GM12878 (cell line): ENCODE measurements around the gene FLII. TPM values are rescaled to one million over a fixed set of nuclear protein-coding genes. Genes with fewer than 3 reads are reported as not detected.

Experiments used
- ATAC-seq: fragments of 200-7000 bp; cut with Tn5 transposase; 3 replicates; pipeline ENCODE4 v1.9.1; 2020; ENCODE audit warnings: mild to moderate bottlenecking, moderate library complexity
- BruUV-seq: library from RNA; stranded (reverse); fragments of 400-500 nt; replicated peaks from 2 replicates; lab custom pipeline; 2021; lab: Mats Ljungman, UMichigan
- CTCF ChIA-PET: fragments of 300-600 bp; sonication (Branson Sonifier 250); formaldehyde crosslinking; extraction: SDS; loops from one replicate; lab custom pipeline; 2021; ENCODE audit warnings: inconsistent platforms; lab: Yijun Ruan, JAX
- POLR2A ChIA-PET: fragments of 350-600 bp; formaldehyde crosslinking; extraction: SDS; loops from one replicate; lab custom pipeline; 2021; ENCODE audit warnings: inconsistent platforms; lab: Charles Lee
- RAD21 ChIA-PET: fragments of 300-600 bp; sonication (Branson Sonifier 250); formaldehyde crosslinking; loops from one replicate; lab custom pipeline; 2023; ENCODE audit warnings: antibody characterized with exemption; ENCODE audit not compliant: unreplicated experiment; lab: Charles Lee
- SMC1A ChIA-PET: fragments of 300-600 bp; sonication (Branson Sonifier 250); formaldehyde crosslinking; loops from one replicate; lab custom pipeline; 2023; ENCODE audit not compliant: unreplicated experiment, uncharacterized antibody; lab: Charles Lee
- DNase-seq: peaks from one replicate; pipeline ENCODE4 v3.0.0-alpha.2; 2011; ENCODE audit warnings: low read depth, low spot score
- FAIRE-seq: peaks from 3 replicates; lab custom pipeline; 2011; peaks lifted over from hg19 to GRCh38; lab: Jason Lieb, UNC
- H2AFZ ChIP-seq: 2 replicates; pipeline ENCODE4 v1.6.0; 2011; ENCODE audit warnings: low read depth, low read length, control low read depth; ENCODE audit not compliant: control insufficient read depth
- H3K27ac ChIP-seq: 2 replicates; pipeline ENCODE4 v1.5.1; 2011; ENCODE audit warnings: control low read depth; ENCODE audit not compliant: control insufficient read depth, insufficient read depth
- H3K27me3 ChIP-seq, 2 experiments: replicated peaks in 1 of 2; 2 replicates each; pipeline versions ENCODE4 v1.6.0 to v1.6.1; 2011; ENCODE audit warnings: low read length in 1 of 2; ENCODE audit not compliant: control insufficient read depth in 2 of 2, insufficient read depth in 2 of 2
- H3K36me3 ChIP-seq, 2 experiments: 2 replicates each; pipeline ENCODE4 v1.5.1; 2011; ENCODE audit warnings: low read length in 1 of 2; ENCODE audit not compliant: control insufficient read depth in 2 of 2, insufficient read depth in 2 of 2
- H3K4me1 ChIP-seq: 2 replicates; pipeline ENCODE4 v1.6.1; 2011; ENCODE audit warnings: mild to moderate bottlenecking, low read length, moderate library complexity, mixed read lengths; ENCODE audit not compliant: control insufficient read depth, insufficient read depth
- H3K4me2 ChIP-seq: 2 replicates; pipeline ENCODE4 v1.6.0; 2011; ENCODE audit warnings: control low read depth; ENCODE audit not compliant: control insufficient read depth, insufficient read depth
- H3K4me3 ChIP-seq: fragments of 200-600 bp; sonication (generic); 2 replicates; pipeline ENCODE4 v1.5.1; 2016
- H3K79me2 ChIP-seq: 2 replicates; pipeline ENCODE4 v1.6.0; 2011; ENCODE audit warnings: low read length; ENCODE audit not compliant: control insufficient read depth, insufficient read depth
- H3K9ac ChIP-seq: 2 replicates; pipeline ENCODE4 v1.8.0; 2011; ENCODE audit warnings: low read length, control low read depth, mixed read lengths; ENCODE audit not compliant: control insufficient read depth, insufficient read depth
- H3K9me3 ChIP-seq: replicated peaks from 3 replicates; pipeline ENCODE4 v1.5.1; 2011; ENCODE audit warnings: mild to moderate bottlenecking, low read length; ENCODE audit not compliant: control insufficient read depth, insufficient read depth
- H4K20me1 ChIP-seq: 2 replicates; pipeline ENCODE4 v1.6.0; 2011; ENCODE audit not compliant: control insufficient read depth, insufficient read depth
- CUX1 ChIP-seq: IDR thresholded peaks from 2 replicates; pipeline ENCODE4 v1.6.1; 2012; ENCODE audit warnings: improper control_type of control experiment, low read depth, low read length; ENCODE audit not compliant: insufficient replicate concordance
- EGR1 ChIP-seq, 2 experiments: IDR thresholded peaks; 1 replicate in 1 of 2; 2 replicates in 1 of 2; pipeline ENCODE4 v1.6.1; 2011 to 2012; ENCODE audit warnings: low read depth in 2 of 2, low read length in 2 of 2, borderline replicate concordance in 1 of 2, mild to moderate bottlenecking in 1 of 2, moderate library complexity in 1 of 2
- ETV6 ChIP-seq, 2 experiments: fragments of 450-650 bp in 1 of 2; IDR thresholded peaks in 1 of 2; conservative IDR thresholded peaks in 1 of 2; 2 replicates each; pipeline ENCODE4 v1.6.1; 2014; ENCODE audit warnings: antibody characterized with exemption in 1 of 2, borderline replicate concordance in 1 of 2, low read depth in 1 of 2, mild to moderate bottlenecking in 1 of 2, moderate library complexity in 1 of 2
- IRF5 ChIP-seq: fragments of 450-650 bp; IDR thresholded peaks from 2 replicates; pipeline ENCODE4 v1.6.1; 2017; ENCODE audit warnings: borderline replicate concordance
- MXI1 ChIP-seq: fragments of 150-350 bp; IDR thresholded peaks from 2 replicates; pipeline ENCODE4 v1.6.1; 2011; ENCODE audit warnings: low read depth, mild to moderate bottlenecking, inconsistent platforms, low read length, improper control_type of control experiment
- NR2F1 ChIP-seq: fragments of 450-650 bp; conservative IDR thresholded peaks from 2 replicates; pipeline ENCODE4 v1.6.1; 2017; ENCODE audit warnings: mild to moderate bottlenecking
- POU2F2 ChIP-seq: IDR thresholded peaks from 3 replicates; pipeline ENCODE4 v1.6.1; 2011; ENCODE audit warnings: low read depth, mild to moderate bottlenecking, low read length, borderline replicate concordance
- RAD21 ChIP-seq: IDR thresholded peaks from 2 replicates; pipeline ENCODE4 v1.6.1; 2011; ENCODE audit warnings: mild to moderate bottlenecking, low read depth, low read length, moderate library complexity; ENCODE audit not compliant: insufficient read depth
- RAD51 ChIP-seq: fragments of 450-650 bp; IDR thresholded peaks from 2 replicates; pipeline ENCODE4 v1.6.1; 2016; ENCODE audit warnings: moderate library complexity, mild to moderate bottlenecking, inconsistent platforms
- SRF ChIP-seq, 2 experiments: IDR thresholded peaks; 2 replicates each; pipeline ENCODE4 v1.6.1; 2011; ENCODE audit warnings: low read depth in 2 of 2, low read length in 2 of 2, mild to moderate bottlenecking in 1 of 2, moderate library complexity in 1 of 2
- TCF12 ChIP-seq: IDR thresholded peaks from 2 replicates; pipeline ENCODE4 v1.6.1; 2011; ENCODE audit warnings: low read depth, mild to moderate bottlenecking, low read length
- ZNF592 ChIP-seq: fragments of 450-650 bp; IDR thresholded peaks from 2 replicates; pipeline ENCODE4 v1.6.1; 2017; ENCODE audit warnings: mild to moderate bottlenecking, moderate library complexity
- WGBS: methylation state at CpG from one replicate; pipeline ENCODE4 v1.1.6; 2016; ENCODE audit warnings: low lambda C conversion rate; ENCODE audit not compliant: insufficient replicate concordance, insufficient coverage; ENCODE audit errors: missing lambda C conversion rate; 5-methylcytosine and 5-hydroxymethylcytosine counted together
- in situ Hi-C: fragments of 300-500 bp; cut with MboI; formaldehyde crosslinking; loops from 9 replicates; pipeline ENCODE4 v1.14.3; 2018; ENCODE audit warnings: mixed read lengths
- intact Hi-C: fragments of 100-400 bp; cut with micrococcal nuclease; formaldehyde crosslinking; loops from one replicate; pipeline ENCODE4 v1.14.2; 2022; ENCODE audit not compliant: unreplicated experiment
- polyA plus RNA-seq, 11 experiments: library from polyadenylated mRNA; depleted of rRNA in 4 of 11; unstranded in 6 of 11; stranded (reverse) in 5 of 11; fragments of >200 nt; fragmentation: Nextera tagmentation in 4 of 11; fragmentation: Illumina TruSeq in 1 of 11; extraction: Ambion mirVana in 4 of 11; extraction: Trizol in 1 of 11; gene quantifications; 1 replicate in 1 of 11; 2 replicates in 10 of 11; pipeline versions ENCODE4 v1.2.1 to v1.2.3, GENCODE V29; 2011 to 2016; ENCODE audit warnings: inconsistent platforms in 2 of 11, missing spikeins in 2 of 11, low read depth in 1 of 11
- total RNA-seq, 4 experiments: library from RNA; depleted of rRNA in 3 of 4; stranded (reverse); fragments of >200 nt in 3 of 4; fragmentation: Illumina TruSeq in 1 of 4; extraction: Trizol in 1 of 4; gene quantifications; 2 replicates each; pipeline versions ENCODE4 v1.2.1 to v1.2.3, GENCODE V29; 2013 to 2021

Gene FLII
- total and polyA plus RNA-seq, 10 of the 15 experiments (the other 5 are each of a cell fraction or from before 2014, with no cell fraction given), result 22.2 to 200 (median 121) TPM

GRCh38 chr17:18262641-18263040, 4.1 kb upstream of the FLII start (continued):
- TF ChIP-seq CUX1, result no peak

- Histone ChIP-seq H3K9me3 (no peaks in the 10 kb centered on the region), H3K36me3 (peaks cover 0 to 5% of the 10 kb centered on the region in 2 experiments; a peak in 3 of 4 replicates), H3K4me2 (peak overlapping the region; percentile 95; the same call in 1 of the 2 replicates), H3K79me2 (peaks cover 13% of the 10 kb centered on the region), H2AFZ (no peak overlapping the region), H4K20me1 (no peaks in the 10 kb centered on the region), H3K4me3 (no peak overlapping the region), H3K27me3 (no peaks in the 10 kb centered on the region), H3K9ac (no peak overlapping the region), H3K27ac (no peak overlapping the region), H3K4me1 (peaks cover 21% of the 10 kb centered on the region)
- ChIA-PET POLR2A (no interaction called here), SMC1A (no interaction called here), RAD21 (no interaction called here), CTCF (no interaction called here)
- TF ChIP-seq POU2F2, result no peak
- TF ChIP-seq RAD51, result no peak
- no peak for TF ChIP-seq EGR1 (IDR thresholded peaks at IDR 0.05; ENCODE audit: borderline replicate concordance in 1 of 2, low read depth in 2 of 2, low read length in 2 of 2)
- no peak for TF ChIP-seq TCF12
- TF ChIP-seq SRF (IDR thresholded peaks at IDR 0.05; ENCODE audit: low read depth in 2 of 2, low read length in 2 of 2), result no peak
- TF ChIP-seq NR2F1, result no peak
- TF ChIP-seq ZNF592, result no peak
- TF ChIP-seq RAD21, result no peak
- TF ChIP-seq IRF5, result no peak
- TF ChIP-seq MXI1, result no peak
- TF ChIP-seq ETV6 (conservative IDR thresholded peaks at IDR 0.05 in 1 of 2, IDR thresholded peaks at IDR 0.05 in 1 of 2; ENCODE audit: borderline replicate concordance in 1 of 2, low read depth in 1 of 2), result no peak
- BruUV-seq, result no TSS peak
- ATAC-seq, result no peak
- no peak for DNase-seq
- 67% methylated on average over 2 of the region's 2 CpGs for WGBS
- in situ Hi-C loops, result no loop called here
- intact Hi-C loops, result no loop called here
- FAIRE-seq, result no peak
These were observed 3.6 kb upstream of the FLII start for GRCh38 chr17:18262111-18262510.
